GM12872 (cell line): ENCODE results near the gene SLC10A2.

Source experiments
- TF ChIP-seq, protein P1 (sequence below): IDR thresholded peaks from 3 replicates; pipeline ENCODE4 v1.5.1; 2011; ENCODE audit warnings: low read depth, mild to moderate bottlenecking, low read length, moderate library complexity; ENCODE audit not compliant: insufficient read depth

Gene SLC10A2

DNA sequence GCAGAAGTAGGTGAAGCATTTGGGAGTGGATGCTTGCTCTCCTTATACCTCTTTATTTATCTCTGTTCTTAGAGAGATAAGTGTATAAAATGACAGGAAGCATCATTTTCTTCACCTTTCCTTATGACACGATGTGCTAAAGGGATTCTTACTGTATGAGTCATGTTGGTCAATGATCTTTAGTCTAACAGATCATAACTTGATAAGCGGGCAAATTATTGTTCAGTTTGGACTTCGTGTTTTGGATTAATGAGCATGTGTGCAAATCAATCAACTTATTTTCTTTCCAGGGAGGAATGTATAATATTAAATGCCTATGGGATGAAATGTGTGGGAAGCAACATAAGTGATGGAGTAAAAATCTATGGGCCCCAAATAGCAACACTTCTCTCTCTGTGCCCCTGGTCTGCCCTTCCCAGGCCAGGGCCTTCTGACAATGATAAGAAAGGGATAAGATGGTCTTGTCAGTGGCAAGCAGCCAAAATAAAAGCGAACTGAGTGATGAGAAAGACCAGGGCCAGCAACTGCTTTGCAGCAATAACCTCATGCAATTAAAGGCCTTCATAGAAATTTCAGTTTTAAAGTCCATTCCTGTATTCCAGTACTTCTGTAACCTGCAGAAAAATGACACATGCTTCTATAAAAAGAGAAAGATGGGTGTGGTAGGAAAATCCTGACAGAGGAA, 61.4 kb downstream of the SLC10A2 start:
- TF ChIP-seq, protein P1, sequence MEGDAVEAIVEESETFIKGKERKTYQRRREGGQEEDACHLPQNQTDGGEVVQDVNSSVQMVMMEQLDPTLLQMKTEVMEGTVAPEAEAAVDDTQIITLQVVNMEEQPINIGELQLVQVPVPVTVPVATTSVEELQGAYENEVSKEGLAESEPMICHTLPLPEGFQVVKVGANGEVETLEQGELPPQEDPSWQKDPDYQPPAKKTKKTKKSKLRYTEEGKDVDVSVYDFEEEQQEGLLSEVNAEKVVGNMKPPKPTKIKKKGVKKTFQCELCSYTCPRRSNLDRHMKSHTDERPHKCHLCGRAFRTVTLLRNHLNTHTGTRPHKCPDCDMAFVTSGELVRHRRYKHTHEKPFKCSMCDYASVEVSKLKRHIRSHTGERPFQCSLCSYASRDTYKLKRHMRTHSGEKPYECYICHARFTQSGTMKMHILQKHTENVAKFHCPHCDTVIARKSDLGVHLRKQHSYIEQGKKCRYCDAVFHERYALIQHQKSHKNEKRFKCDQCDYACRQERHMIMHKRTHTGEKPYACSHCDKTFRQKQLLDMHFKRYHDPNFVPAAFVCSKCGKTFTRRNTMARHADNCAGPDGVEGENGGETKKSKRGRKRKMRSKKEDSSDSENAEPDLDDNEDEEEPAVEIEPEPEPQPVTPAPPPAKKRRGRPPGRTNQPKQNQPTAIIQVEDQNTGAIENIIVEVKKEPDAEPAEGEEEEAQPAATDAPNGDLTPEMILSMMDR, result no peak

DNA sequence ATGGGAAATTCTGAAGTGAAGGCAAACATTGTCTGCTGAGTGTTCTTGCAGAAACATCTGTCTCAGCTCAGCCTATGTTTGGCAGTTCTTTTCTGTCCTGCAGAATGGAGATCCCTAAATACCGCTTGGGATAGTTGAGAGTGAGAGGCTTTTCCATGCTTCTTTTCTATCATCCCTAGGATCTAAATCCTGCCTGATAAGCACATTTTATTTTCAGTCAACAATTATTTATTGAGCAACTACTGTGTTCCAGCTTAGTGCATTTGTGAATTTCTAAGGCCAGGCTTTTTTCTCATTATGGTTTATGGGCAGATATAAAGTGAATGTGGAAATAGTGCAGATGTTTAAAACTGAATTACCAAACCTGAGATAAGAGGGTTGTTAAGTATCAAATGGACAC, 62.6 kb downstream of the SLC10A2 start:
- TF ChIP-seq, protein P1, result no peak

DNA sequence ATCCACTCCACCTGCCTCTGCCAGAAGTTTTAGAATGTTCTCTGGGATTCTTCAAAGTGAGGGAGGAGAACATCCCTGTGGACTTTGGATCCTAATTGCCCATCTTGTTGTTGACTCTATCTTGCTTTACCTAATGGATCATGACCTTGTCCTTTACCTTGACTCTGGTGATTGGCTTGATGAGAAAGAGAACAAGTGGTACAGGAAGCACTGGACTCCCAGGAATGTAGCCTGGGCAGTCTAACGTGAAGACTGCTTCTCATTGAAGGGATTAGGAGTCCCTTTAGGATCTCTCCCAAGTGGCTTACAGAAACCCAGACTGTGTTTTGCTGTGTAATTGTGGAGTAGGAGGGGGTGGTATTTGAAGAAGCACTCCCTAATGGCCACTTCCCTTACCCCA, 63.9 kb downstream of the SLC10A2 start:
- TF ChIP-seq, protein P1, result no peak

DNA sequence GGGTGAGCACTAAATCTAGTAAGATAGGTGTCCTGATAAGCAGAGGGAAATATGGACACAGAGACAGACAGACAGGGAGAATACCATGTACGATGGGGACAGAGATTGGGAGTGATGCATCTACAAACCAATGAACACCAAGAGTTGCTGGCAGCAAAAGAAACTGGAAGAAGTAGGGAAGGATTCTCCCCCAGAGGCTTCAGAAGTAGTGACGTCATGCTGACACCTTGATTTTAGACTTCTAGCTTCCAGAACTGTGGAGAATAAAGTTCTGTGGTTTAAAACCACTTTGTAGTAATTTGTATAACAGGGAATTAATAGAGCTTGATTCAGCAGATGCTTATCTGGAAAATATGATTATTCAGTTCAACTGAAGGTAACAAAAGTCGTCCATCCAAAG, 66.1 kb downstream of the SLC10A2 start:
- TF ChIP-seq, protein P1, result no peak

DNA sequence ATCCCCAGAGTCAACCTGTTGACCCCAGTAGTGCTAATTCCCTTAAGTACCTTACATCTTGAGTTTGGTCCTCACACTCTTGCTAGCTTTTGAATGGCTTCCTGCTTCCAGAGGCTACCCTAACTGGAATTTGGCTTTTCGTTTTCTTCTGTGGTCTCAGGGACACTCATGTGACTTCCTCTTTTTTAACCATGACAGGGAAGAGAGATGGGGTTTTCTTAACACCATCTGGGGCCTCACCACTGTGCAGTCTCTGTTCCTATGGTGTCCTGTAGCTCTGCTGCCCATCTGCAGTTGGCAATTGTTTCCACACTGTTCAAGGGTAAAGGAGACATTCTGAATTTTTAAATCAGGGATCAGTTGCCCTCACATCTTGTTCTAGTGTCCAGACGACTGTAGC, 66.7 kb downstream of the SLC10A2 start:
- TF ChIP-seq, protein P1, result no peak
